KMS-11 (cell line): ENCODE results near the gene PAPSS2.

Experiments
- H2AFZ ChIP-seq: fragments of 200-600 bp; sonication (generic); 2 replicates; pipeline ENCODE4 v1.6.1; 2016; ENCODE audit warnings: antibody characterized with exemption, mixed run types, low read depth
- H3K27ac ChIP-seq: fragments of 200-600 bp; sonication (generic); 2 replicates; pipeline ENCODE4 v1.6.1; 2016; ENCODE audit warnings: mild to moderate bottlenecking, mixed run types
- H3K27me3 ChIP-seq: fragments of 200-600 bp; sonication (generic); 2 replicates; pipeline ENCODE4 v1.6.1; 2017; ENCODE audit warnings: mild to moderate bottlenecking, low read depth, mixed run types, moderate library complexity; ENCODE audit not compliant: insufficient read depth
- H3K36me3 ChIP-seq: fragments of 200-600 bp; sonication (generic); 2 replicates; pipeline ENCODE4 v1.6.1; 2017; ENCODE audit warnings: mild to moderate bottlenecking, mixed run types; ENCODE audit not compliant: insufficient read depth
- H3K4me1 ChIP-seq: fragments of 200-600 bp; sonication (generic); 2 replicates; pipeline ENCODE4 v1.6.1; 2016; ENCODE audit warnings: mild to moderate bottlenecking, low read depth, mixed run types; ENCODE audit not compliant: poor library complexity, severe bottlenecking
- H3K4me2 ChIP-seq: fragments of 200-600 bp; sonication (generic); 2 replicates; pipeline ENCODE4 v1.7.0; 2016; ENCODE audit warnings: mild to moderate bottlenecking, mixed run types
- H3K4me3 ChIP-seq: fragments of 200-600 bp; sonication (generic); IDR thresholded peaks from 2 replicates; pipeline ENCODE4 v1.6.1; 2017; ENCODE audit warnings: low read depth, low read length, mixed read lengths; ENCODE audit not compliant: insufficient read depth
- H3K79me2 ChIP-seq: fragments of 200-600 bp; sonication (generic); 2 replicates; pipeline ENCODE4 v1.6.1; 2016; ENCODE audit warnings: low read depth, mixed run types; ENCODE audit not compliant: insufficient read depth
- H3K9ac ChIP-seq: fragments of 200-600 bp; sonication (generic); 2 replicates; pipeline ENCODE4 v1.6.1; 2016; ENCODE audit warnings: mild to moderate bottlenecking, mixed run types
- H4K20me1 ChIP-seq: fragments of 200-600 bp; sonication (generic); 2 replicates; pipeline ENCODE4 v1.6.1; 2016; ENCODE audit warnings: mild to moderate bottlenecking, mixed run types; ENCODE audit not compliant: insufficient read depth
- CTCF ChIP-seq: fragments of 200-600 bp; sonication (generic); conservative IDR thresholded peaks from 2 replicates; pipeline ENCODE4 v1.6.1; 2017; ENCODE audit warnings: low read depth, mild to moderate bottlenecking, antibody characterized with exemption, low read length, moderate library complexity, mixed read lengths

Gene PAPSS2

GRCh38 chr10:87722716-87723115, 63.0 kb downstream of the PAPSS2 start:
- Histone ChIP-seq H3K4me2 (no peak overlapping the region), H2AFZ (no peak overlapping the region), H3K36me3 (no peaks in the 10 kb centered on the region)

GRCh38 chr10:87723500-87723899, 63.8 kb downstream of the PAPSS2 start:
- H4K20me1 ChIP-seq = no peaks in the 10 kb centered on the region
- no peaks in the 10 kb centered on the region for H3K4me1 ChIP-seq
- no peak for TF ChIP-seq CTCF
- no peaks in the 10 kb centered on the region for H3K27me3 ChIP-seq
- no peak overlapping the region for H3K4me3 ChIP-seq
- no peaks in the 10 kb centered on the region for H3K36me3 ChIP-seq
- no peak overlapping the region for H3K27ac ChIP-seq
- H3K9ac ChIP-seq = no peak overlapping the region
- H3K4me2 ChIP-seq = no peak overlapping the region
- no peaks in the 10 kb centered on the region for H3K79me2 ChIP-seq
- no peak overlapping the region for H2AFZ ChIP-seq

More at GRCh38 chr10:87722716-87723115, 63.0 kb downstream of the PAPSS2 start:
- no peak for TF ChIP-seq CTCF
- no peak overlapping the region for H3K9ac ChIP-seq
- H3K4me1 ChIP-seq = no peaks in the 10 kb centered on the region
- no peak overlapping the region for H3K4me3 ChIP-seq
- no peak overlapping the region for H3K27ac ChIP-seq
- no peaks in the 10 kb centered on the region for H3K79me2 ChIP-seq
- no peaks in the 10 kb centered on the region for H4K20me1 ChIP-seq
- no peaks in the 10 kb centered on the region for H3K27me3 ChIP-seq

- Histone ChIP-seq H3K4me3 (no peak overlapping the region), H3K9ac (no peak overlapping the region), H4K20me1 (no peaks in the 10 kb centered on the region), H3K79me2 (no peaks in the 10 kb centered on the region), H3K27me3 (no peaks in the 10 kb centered on the region), H3K4me1 (no peaks in the 10 kb centered on the region), H3K36me3 (no peaks in the 10 kb centered on the region), H3K4me2 (no peak overlapping the region), H3K27ac (no peak overlapping the region), H2AFZ (no peak overlapping the region)
- TF ChIP-seq CTCF = no peak
These were observed 65.1 kb downstream of the PAPSS2 start for GRCh38 chr10:87724789-87725188.

GRCh38 chr10:87729940-87730339, 70.3 kb downstream of the PAPSS2 start:
- Histone ChIP-seq H3K4me1 (no peaks in the 10 kb centered on the region), H3K27me3 (no peaks in the 10 kb centered on the region), H4K20me1 (no peaks in the 10 kb centered on the region), H2AFZ (no peak overlapping the region), H3K4me3 (no peak overlapping the region), H3K27ac (no peak overlapping the region), H3K4me2 (no peak overlapping the region), H3K79me2 (no peaks in the 10 kb centered on the region), H3K9ac (no peak overlapping the region), H3K36me3 (no peaks in the 10 kb centered on the region)
- TF ChIP-seq CTCF = no peak
